Measurements from ENCODE around the gene KATNIP. TPM values are rescaled to one million over a fixed set of nuclear protein-coding genes. Genes with fewer than 3 reads are reported as not detected.

Gene KATNIP
- total and polyA plus RNA-seq, 2 of the 13 experiments (the other 11 are each of a cell fraction or from before 2014, with no cell fraction given) = 9.7 to 12.0 TPM

DNA sequence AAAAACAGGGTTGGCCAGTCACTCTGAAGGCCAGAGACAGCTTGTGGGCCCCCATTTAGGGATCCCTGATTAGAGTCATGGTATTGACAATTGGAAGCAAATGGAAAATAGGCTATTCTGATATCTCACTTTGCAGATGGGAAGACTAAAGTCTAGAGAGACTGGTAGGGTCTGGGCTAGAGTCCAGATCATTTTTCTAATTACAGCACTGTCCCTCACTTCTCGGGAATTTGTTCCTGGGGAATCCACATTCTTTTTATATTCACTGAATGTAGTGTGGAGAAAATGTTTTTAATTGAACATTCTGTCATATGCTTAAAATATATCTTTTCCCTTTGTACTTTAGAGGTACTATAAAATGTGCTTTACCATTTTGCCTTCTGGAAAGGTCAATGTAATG lies 1.1 kb downstream of the KATNIP start:
- TF ChIP-seq BORCS8-MEF2B (CRISPR knock-in tag; IDR thresholded peaks at IDR 0.05) (no peak), ZFX (CRISPR knock-in tag; IDR thresholded peaks at IDR 0.05; ENCODE audit: low read depth) (no peak), MBNL3 (CRISPR knock-in tag; conservative IDR thresholded peaks at IDR 0.05) (no peak), PPARG (CRISPR knock-in tag; conservative IDR thresholded peaks at IDR 0.05) (no peak), ELF3 (CRISPR knock-in tag; IDR thresholded peaks at IDR 0.05) (no peak), TEAD3 (CRISPR knock-in tag; optimal IDR thresholded peaks at IDR 0.05; ENCODE audit: borderline replicate concordance) (no peak), ZNF619 (CRISPR knock-in tag; IDR thresholded peaks at IDR 0.05) (no peak), ZNF382 (CRISPR knock-in tag; IDR thresholded peaks at IDR 0.05; ENCODE audit: borderline replicate concordance) (no peak), ZNF441 (CRISPR knock-in tag; IDR thresholded peaks at IDR 0.05; ENCODE audit: borderline replicate concordance) (no peak), HNRNPK (IDR thresholded peaks at IDR 0.05; ENCODE audit: low read depth, low read length, poor library complexity, severe bottlenecking) (no peak), ZNF224 (CRISPR knock-in tag; IDR thresholded peaks at IDR 0.05) (no peak), ZNF879 (CRISPR knock-in tag; IDR thresholded peaks at IDR 0.05) (no peak), TRIM24 (CRISPR knock-in tag; IDR thresholded peaks at IDR 0.05) (no peak), MAFF (IDR thresholded peaks at IDR 0.05; ENCODE audit: low read depth, low read length) (no peak), ZNF468 (CRISPR knock-in tag; IDR thresholded peaks at IDR 0.05) (no peak), RBM39 (IDR thresholded peaks at IDR 0.05; ENCODE audit: low read depth, low read length, poor library complexity, severe bottlenecking) (no peak)
- TF ChIP-seq, protein P1, sequence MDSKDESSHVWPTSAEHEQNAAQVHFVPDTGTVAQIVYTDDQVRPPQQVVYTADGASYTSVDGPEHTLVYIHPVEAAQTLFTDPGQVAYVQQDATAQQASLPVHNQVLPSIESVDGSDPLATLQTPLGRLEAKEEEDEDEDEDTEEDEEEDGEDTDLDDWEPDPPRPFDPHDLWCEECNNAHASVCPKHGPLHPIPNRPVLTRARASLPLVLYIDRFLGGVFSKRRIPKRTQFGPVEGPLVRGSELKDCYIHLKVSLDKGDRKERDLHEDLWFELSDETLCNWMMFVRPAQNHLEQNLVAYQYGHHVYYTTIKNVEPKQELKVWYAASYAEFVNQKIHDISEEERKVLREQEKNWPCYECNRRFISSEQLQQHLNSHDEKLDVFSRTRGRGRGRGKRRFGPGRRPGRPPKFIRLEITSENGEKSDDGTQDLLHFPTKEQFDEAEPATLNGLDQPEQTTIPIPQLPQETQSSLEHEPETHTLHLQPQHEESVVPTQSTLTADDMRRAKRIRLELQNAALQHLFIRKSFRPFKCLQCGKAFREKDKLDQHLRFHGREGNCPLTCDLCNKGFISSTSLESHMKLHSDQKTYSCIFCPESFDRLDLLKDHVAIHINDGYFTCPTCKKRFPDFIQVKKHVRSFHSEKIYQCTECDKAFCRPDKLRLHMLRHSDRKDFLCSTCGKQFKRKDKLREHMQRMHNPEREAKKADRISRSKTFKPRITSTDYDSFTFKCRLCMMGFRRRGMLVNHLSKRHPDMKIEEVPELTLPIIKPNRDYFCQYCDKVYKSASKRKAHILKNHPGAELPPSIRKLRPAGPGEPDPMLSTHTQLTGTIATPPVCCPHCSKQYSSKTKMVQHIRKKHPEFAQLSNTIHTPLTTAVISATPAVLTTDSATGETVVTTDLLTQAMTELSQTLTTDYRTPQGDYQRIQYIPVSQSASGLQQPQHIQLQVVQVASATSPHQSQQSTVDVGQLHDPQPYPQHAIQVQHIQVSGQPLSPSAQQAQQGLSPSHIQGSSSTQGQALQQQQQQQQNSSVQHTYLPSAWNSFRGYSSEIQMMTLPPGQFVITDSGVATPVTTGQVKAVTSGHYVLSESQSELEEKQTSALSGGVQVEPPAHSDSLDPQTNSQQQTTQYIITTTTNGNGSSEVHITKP (CRISPR knock-in tag; IDR thresholded peaks at IDR 0.05; ENCODE audit: low read depth) = no peak
- TF ChIP-seq, protein P2, sequence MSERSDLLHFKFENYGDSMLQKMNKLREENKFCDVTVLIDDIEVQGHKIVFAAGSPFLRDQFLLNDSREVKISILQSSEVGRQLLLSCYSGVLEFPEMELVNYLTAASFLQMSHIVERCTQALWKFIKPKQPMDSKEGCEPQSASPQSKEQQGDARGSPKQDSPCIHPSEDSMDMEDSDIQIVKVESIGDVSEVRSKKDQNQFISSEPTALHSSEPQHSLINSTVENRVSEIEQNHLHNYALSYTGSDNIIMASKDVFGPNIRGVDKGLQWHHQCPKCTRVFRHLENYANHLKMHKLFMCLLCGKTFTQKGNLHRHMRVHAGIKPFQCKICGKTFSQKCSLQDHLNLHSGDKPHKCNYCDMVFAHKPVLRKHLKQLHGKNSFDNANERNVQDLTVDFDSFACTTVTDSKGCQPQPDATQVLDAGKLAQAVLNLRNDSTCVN (CRISPR knock-in tag; IDR thresholded peaks at IDR 0.05; ENCODE audit: borderline replicate concordance) = no peak
- Histone ChIP-seq H3K27ac (ENCODE audit: extremely low read length, insufficient read depth, low read length) (peak overlapping the region; percentile 64), H4K20me1 (ENCODE audit: insufficient read depth, low read length) (peaks cover 13% of the 10 kb centered on the region), H3K9ac (ENCODE audit: insufficient read depth, low read depth, low read length) (peak overlapping the region; percentile 87; the same call in 1 of the 2 replicates), H3K9me3 (ENCODE audit: low read length) (no peaks in the 10 kb centered on the region), H3K4me1 (ENCODE audit: insufficient read depth, low read length) (peaks cover 34% of the 10 kb centered on the region), H3K79me2 (ENCODE audit: insufficient read depth, low read length) (peaks cover 36% of the 10 kb centered on the region), H3K4me2 (ENCODE audit: low read depth, low read length) (peak overlapping the region; percentile 73), H2AFZ (ENCODE audit: low read length) (no peak overlapping the region), H3K27me3 (ENCODE audit: control insufficient read depth in 1 of 2, insufficient read depth in 2 of 2, low read length in 2 of 2) (no peaks in the 10 kb centered on the region; a peak in 1 of 5 replicates), H3K36me3 (replicated peaks in 1 of 2; ENCODE audit: control insufficient read depth in 1 of 2, insufficient read depth in 2 of 2, low read length in 2 of 2) (peaks cover 0 to 1% of the 10 kb centered on the region in 2 experiments; a peak in 2 of 5 replicates), H3K4me3 (replicated peaks in 1 of 3; ENCODE audit: insufficient read depth in 1 of 3, low read depth in 2 of 3, low read length in 3 of 3) (peak overlapping the region; percentile 85 to 98 (median 93))
- no peak for ATAC-seq
- in situ Hi-C loops (cut with HindIII; ENCODE audit: extremely low pct_ligation_motif_present, low pct_unique_long_range_greater_than_20kb) (no loop called here), intact Hi-C loops (cut with micrococcal nuclease; ENCODE audit: unreplicated experiment) (loop anchor here (2.0 kb wide), 1 partner anchor 28 kb away; no protein-coding TSS in a partner anchor)
- DNase-seq (ENCODE audit: low spot score) = no peak
- FAIRE-seq = no peak
- BruUV-seq (replicated peaks) = no TSS peak
- POLR2A ChIA-PET = interaction anchor here (1.8 to 1.9 kb wide), 2 partner anchors 13 to 74 kb away, joined by 5 to 7 read pairs; no protein-coding TSS in a partner anchor
- WGBS (ENCODE audit: low lambda C conversion rate) = 61% methylated on average over 1 of the region's 1 CpG
- CTCF ChIA-PET (ENCODE audit: low intra/inter-chr PET ratio, low total read pairs) = no interaction called here

All from HepG2 (cell line).